K562 (cell line): Measurements from ENCODE around the gene UTP25.

ENCODE experiments used
- CTCF ChIP-seq, 3 experiments: IDR thresholded peaks in 2 of 3; conservative IDR thresholded peaks in 1 of 3; 2 replicates each; pipeline ENCODE4 v1.5.1; 2011 to 2012; ENCODE audit warnings: low read length in 3 of 3, mild to moderate bottlenecking in 3 of 3, control low read depth in 2 of 3, improper control_type of control experiment in 1 of 3, inconsistent platforms in 1 of 3, low read depth in 1 of 3, mixed read lengths in 1 of 3, moderate library complexity in 1 of 3; ENCODE audit not compliant: insufficient read depth in 2 of 3
- EZH2 ChIP-seq: IDR thresholded peaks from 2 replicates; pipeline ENCODE4 v1.6.1; 2012; ENCODE audit warnings: low read depth, mild to moderate bottlenecking, inconsistent platforms, low read length, borderline replicate concordance
- GMEB1 ChIP-seq: fragments of 250-450 bp; sonication (Bioruptor Pico); IDR thresholded peaks from 2 replicates; pipeline ENCODE4 v1.4.0; 2020; ENCODE audit warnings: mild to moderate bottlenecking
- PKNOX1 ChIP-seq: fragments of 450-650 bp; IDR thresholded peaks from 2 replicates; pipeline ENCODE4 v1.6.1; 2016
- PTRF ChIP-seq: fragments of 450-650 bp; IDR thresholded peaks from 2 replicates; pipeline ENCODE4 v1.6.1; 2016; ENCODE audit warnings: mild to moderate bottlenecking, missing genetic modification characterization, missing compliant biosample characterization
- RFX7 ChIP-seq: fragments of 250-450 bp; sonication (Bioruptor Pico); IDR thresholded peaks from 2 replicates; pipeline ENCODE4 v1.5.1; 2021; ENCODE audit warnings: mild to moderate bottlenecking
- SP1 ChIP-seq: sonication (generic); formaldehyde crosslinking; IDR thresholded peaks from 2 replicates; pipeline ENCODE4 v1.8.1; 2022; ENCODE audit warnings: mild to moderate bottlenecking, missing genetic modification reagents

GRCh38 chr1:209873067-209873799 lies 45.5 kb downstream of the UTP25 start:
- TF ChIP-seq SP1 (CRISPR knock-in tag) = no peak
- TF ChIP-seq GMEB1 (CRISPR knock-in tag) = no peak
- no peak for TF ChIP-seq CTCF (IDR thresholded peaks at IDR 0.05 in 2 of 3, conservative IDR thresholded peaks at IDR 0.05 in 1 of 3; ENCODE audit: insufficient read depth in 2 of 3, low read depth in 1 of 3, low read length in 3 of 3)
- no peak for TF ChIP-seq EZH2
- TF ChIP-seq PTRF (tag) = no peak
- TF ChIP-seq RFX7 (CRISPR knock-in tag) = no peak
- no peak for TF ChIP-seq PKNOX1
